HEK293 (cell line): Measurements from ENCODE around the gene CBR1.

Experiments
- CTCF ChIA-PET: fragments of 350-600 bp; formaldehyde crosslinking; extraction: SDS; loops from one replicate; lab custom pipeline; 2021; ENCODE audit warnings: antibody characterized with exemption; lab: Yijun Ruan, JAX
- POLR2A ChIA-PET: fragments of 300-600 bp; formaldehyde crosslinking; extraction: SDS; loops from one replicate; lab custom pipeline; 2020; ENCODE audit warnings: antibody characterized with exemption, inconsistent platforms; lab: Yijun Ruan, JAX
- H3K27ac ChIP-seq: fragments of 200-500 bp; sonication (Bioruptor generic); 2 replicates; pipeline ENCODE4 v1.5.1; 2014; ENCODE audit warnings: low read depth, low read length, control low read depth, inconsistent platforms; ENCODE audit errors: extremely low read depth
- H3K36me3 ChIP-seq, 2 experiments: fragments of 200-500 bp in 1 of 2; sonication (Bioruptor generic) in 1 of 2; 1 replicate in 1 of 2; 2 replicates in 1 of 2; pipeline ENCODE4 v1.5.1; 2014 to 2017; ENCODE audit warnings: inconsistent platforms in 2 of 2, low read length in 2 of 2; ENCODE audit not compliant: control insufficient read depth in 2 of 2, insufficient read depth in 1 of 2
- H3K4me1 ChIP-seq: fragments of 200-500 bp; sonication (Bioruptor generic); 2 replicates; pipeline ENCODE4 v1.5.1; 2014; ENCODE audit warnings: mild to moderate bottlenecking, low read length, inconsistent platforms; ENCODE audit not compliant: control insufficient read depth, insufficient read depth
- H3K4me3 ChIP-seq: 2 replicates; pipeline ENCODE4 v1.5.1; 2011; ENCODE audit warnings: low read depth, mild to moderate bottlenecking, control low read depth, low read length, moderate library complexity
- H3K9me3 ChIP-seq: fragments of 200-500 bp; sonication (Bioruptor generic); 2 replicates; pipeline ENCODE4 v1.5.1; 2014; ENCODE audit warnings: low read depth, low read length, inconsistent platforms; ENCODE audit not compliant: control insufficient read depth, insufficient read depth
- KLF10 ChIP-seq: fragments of 450-650 bp; IDR thresholded peaks from 2 replicates; pipeline ENCODE4 v1.5.1; 2018; ENCODE audit warnings: missing biosample characterization, mild to moderate bottlenecking, missing genetic modification characterization
- KLF7 ChIP-seq: fragments of 450-650 bp; formaldehyde crosslinking; IDR thresholded peaks from 2 replicates; pipeline ENCODE4 v1.5.1; 2016; ENCODE audit warnings: missing biosample characterization, missing genetic modification characterization, borderline replicate concordance
- SCRT2 ChIP-seq: fragments of 450-650 bp; formaldehyde crosslinking; IDR thresholded peaks from 2 replicates; pipeline ENCODE4 v1.5.1; 2016; ENCODE audit warnings: missing biosample characterization, missing genetic modification characterization
- YY1 ChIP-seq: fragments of 450-650 bp; formaldehyde crosslinking; IDR thresholded peaks from 2 replicates; pipeline ENCODE4 v1.5.1; 2018; ENCODE audit warnings: missing biosample characterization, missing genetic modification characterization
- ZEB2 ChIP-seq: fragments of 450-650 bp; formaldehyde crosslinking; IDR thresholded peaks from 2 replicates; pipeline ENCODE4 v1.5.1; 2016; ENCODE audit warnings: missing biosample characterization, missing genetic modification characterization
- ZIC2 ChIP-seq: fragments of 450-650 bp; formaldehyde crosslinking; IDR thresholded peaks from 2 replicates; pipeline ENCODE4 v1.5.1; 2016; ENCODE audit warnings: missing biosample characterization, missing genetic modification characterization
- ZNF16 ChIP-seq: fragments of 450-650 bp; formaldehyde crosslinking; IDR thresholded peaks from 2 replicates; pipeline ENCODE4 v1.5.1; 2016; ENCODE audit warnings: low read depth, missing biosample characterization, missing genetic modification characterization
- ZNF184 ChIP-seq: fragments of 450-650 bp; IDR thresholded peaks from 2 replicates; pipeline ENCODE4 v1.5.1; 2018; ENCODE audit warnings: missing biosample characterization, mild to moderate bottlenecking, missing genetic modification characterization
- ZNF211 ChIP-seq: fragments of 450-650 bp; formaldehyde crosslinking; IDR thresholded peaks from 2 replicates; pipeline ENCODE4 v1.5.1; 2016; ENCODE audit warnings: low read depth, missing biosample characterization, missing genetic modification characterization
- ZNF530 ChIP-seq: fragments of 450-650 bp; formaldehyde crosslinking; IDR thresholded peaks from 2 replicates; pipeline ENCODE4 v1.5.1; 2016; ENCODE audit warnings: low read depth, missing biosample characterization, missing genetic modification characterization
- ZNF654 ChIP-seq: fragments of 450-650 bp; formaldehyde crosslinking; IDR thresholded peaks from 2 replicates; pipeline ENCODE4 v1.5.1; 2016; ENCODE audit warnings: low read depth, missing biosample characterization, missing genetic modification characterization

CBR1 gene

DNA sequence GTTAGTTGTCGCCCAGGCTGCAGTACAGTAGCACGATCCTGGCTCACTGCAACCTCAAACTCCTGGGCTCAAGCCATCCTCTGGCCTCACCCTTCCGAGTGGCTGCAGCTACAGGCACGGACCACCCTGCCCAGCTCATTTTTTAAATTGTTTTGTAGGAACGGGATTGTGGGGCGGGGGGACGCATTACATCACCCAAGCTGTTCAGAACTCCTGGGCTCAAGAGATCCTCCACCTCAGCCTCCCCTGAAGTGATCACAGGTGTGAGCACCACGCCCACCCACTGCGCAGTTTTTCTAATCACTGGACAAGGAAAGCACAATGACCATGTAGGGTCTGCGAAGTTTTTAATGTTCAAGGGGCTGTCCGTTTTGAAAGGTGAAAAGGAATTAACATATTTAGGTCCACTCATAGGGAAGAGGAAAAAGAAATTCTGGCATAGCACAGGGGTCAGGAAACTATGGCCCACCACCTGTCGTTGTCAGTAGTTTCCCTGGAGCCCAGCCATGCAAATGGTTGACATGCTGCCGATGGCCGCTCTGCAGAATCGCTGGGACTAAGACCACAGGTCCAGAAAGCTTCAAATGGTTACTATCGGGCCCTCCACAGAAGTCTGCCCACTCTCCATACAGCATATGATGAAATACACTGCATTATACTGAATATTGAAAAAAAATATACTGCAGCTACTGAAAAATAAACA lies 35.5 kb upstream of the CBR1 start:
- Histone ChIP-seq H3K4me3 (no peak overlapping the region), H3K27ac (no peak overlapping the region), H3K9me3 (no peaks in the 10 kb centered on the region), H3K4me1 (no peaks in the 10 kb centered on the region), H3K36me3 (peaks cover 34 to 54% of the 10 kb centered on the region in 2 experiments)
- POLR2A ChIA-PET: interaction anchor here (0.6 to 1.1 kb wide), 3 partner anchors 35 to 1146 kb away, joined by 3 to 5 read pairs (median 4); partner anchors contain the start of gene CBR1
- TF ChIP-seq ZEB2 (tag by site-specific recombination) (no peak), KLF10 (tag by site-specific recombination) (no peak), ZNF530 (tag by site-specific recombination) (no peak)
- CTCF ChIA-PET: interaction anchor here (0.5 to 0.7 kb wide), 4 partner anchors 29 to 1525 kb away, joined by 3 to 7 read pairs (median 4); no protein-coding TSS in a partner anchor

DNA sequence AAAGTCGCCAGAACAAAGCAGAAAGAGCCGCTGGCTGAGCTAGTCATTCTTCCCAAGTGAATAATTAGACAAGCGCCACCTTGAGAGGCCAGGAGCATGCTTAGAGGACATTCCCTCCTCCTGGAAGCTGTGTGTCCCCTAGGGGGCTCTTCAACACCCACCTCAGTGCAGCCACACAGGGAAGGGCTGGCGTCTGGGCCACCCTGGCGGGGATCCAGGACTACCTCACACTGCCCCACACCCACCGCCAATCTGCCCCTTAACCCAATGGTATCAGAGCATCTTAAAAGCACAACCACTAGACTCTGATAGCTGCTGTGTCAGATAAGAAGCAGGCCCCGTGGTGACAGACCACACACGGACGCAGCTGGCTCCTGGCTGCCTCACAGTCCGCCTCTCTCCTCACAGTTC lies 34.4 kb upstream of the CBR1 start:
- H3K9me3 ChIP-seq: no peaks in the 10 kb centered on the region
- H3K27ac ChIP-seq: no peak overlapping the region
- peak; percentile 24; the same call in 1 of the 2 replicates for TF ChIP-seq ZIC2 (tag by site-specific recombination)
- TF ChIP-seq ZNF211 (tag by site-specific recombination): no peak
- no peaks in the 10 kb centered on the region for H3K4me1 ChIP-seq
- CTCF ChIA-PET: interaction anchor here (0.7 to 2.4 kb wide), 2 partner anchors 70 to 77 kb away, joined by 4 to 20 read pairs; no protein-coding TSS in a partner anchor
- no peak overlapping the region for H3K4me3 ChIP-seq
- peaks cover 35 to 64% of the 10 kb centered on the region in 2 experiments for H3K36me3 ChIP-seq
- POLR2A ChIA-PET: interaction anchor here (1.1 kb wide), 2 partner anchors 34 to 1147 kb away, joined by 3 to 4 read pairs; partner anchors contain the start of gene CBR1

DNA sequence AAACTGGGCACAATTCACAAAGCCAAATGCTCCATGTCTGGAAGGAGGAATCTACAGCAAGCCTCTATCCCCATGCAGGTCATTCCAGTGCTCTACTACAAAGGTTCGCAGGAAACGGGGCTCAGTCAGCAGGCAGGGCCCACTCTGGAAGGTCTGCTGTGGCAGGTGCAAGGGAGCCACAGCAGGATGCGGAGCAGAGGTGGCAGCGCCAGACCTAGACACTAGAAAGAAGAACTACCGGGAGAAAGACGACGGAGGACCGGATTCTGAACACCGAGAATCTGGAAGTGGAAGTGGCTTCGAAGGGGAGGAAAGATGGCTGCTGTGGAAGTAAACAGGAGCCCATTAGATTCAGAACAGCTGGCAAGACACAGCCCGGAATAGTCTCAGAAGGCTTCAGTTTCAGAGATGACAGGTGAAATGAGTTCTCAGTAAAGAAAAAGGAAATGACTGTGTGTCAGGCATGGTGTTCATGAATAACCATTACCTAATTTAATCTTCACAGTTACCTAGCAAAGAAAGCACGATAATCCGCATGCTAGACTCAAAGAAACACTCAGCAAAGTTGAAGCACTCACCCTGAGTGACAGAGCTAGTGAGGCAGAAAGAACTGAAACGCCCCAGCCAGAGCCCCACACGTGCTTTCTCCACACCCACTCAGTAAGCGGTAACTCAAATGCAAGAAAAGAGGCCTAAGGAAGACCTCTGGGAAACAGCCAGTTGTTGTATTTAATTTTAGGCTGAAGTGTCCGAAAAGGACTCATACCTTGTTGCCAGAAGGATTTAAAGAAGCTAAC lies 30.9 kb upstream of the CBR1 start:
- Histone ChIP-seq H3K4me1 (no peaks in the 10 kb centered on the region), H3K36me3 (peaks cover 67 to 91% of the 10 kb centered on the region in 2 experiments), H3K9me3 (no peaks in the 10 kb centered on the region), H3K4me3 (no peak overlapping the region), H3K27ac (no peak overlapping the region)
- ChIA-PET CTCF (no interaction called here), POLR2A (interaction anchor here (1.3 kb wide), 1 partner anchor 11 kb away, joined by 3 read pairs; no protein-coding TSS in a partner anchor)
- TF ChIP-seq ZNF16 (tag by site-specific recombination) (peak; percentile 77; the same call in 1 of the 2 replicates), KLF7 (tag by site-specific recombination) (no peak), ZNF184 (no peak)

DNA sequence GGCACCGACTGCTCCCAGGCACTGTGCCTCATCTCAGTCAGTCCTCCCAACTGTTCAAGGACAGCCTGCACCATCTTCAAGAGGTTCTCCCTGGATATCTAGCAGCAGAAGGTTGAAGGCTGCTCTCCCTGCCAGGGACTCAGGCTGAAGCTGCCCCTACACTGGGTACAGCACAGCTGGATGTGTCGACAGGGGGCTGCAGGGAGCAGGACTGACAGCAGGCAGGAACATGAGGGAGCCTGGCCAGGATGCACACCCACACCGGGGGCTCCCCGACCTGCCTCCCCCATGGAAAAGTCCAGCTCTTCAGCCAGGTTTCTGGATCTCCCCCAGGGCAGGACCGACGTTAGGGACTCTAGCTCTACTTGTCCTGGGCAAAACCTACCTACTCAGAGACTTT lies 30.0 kb upstream of the CBR1 start:
- peaks cover 70 to 91% of the 10 kb centered on the region in 2 experiments for H3K36me3 ChIP-seq
- H3K4me3 ChIP-seq: no peak overlapping the region
- H3K27ac ChIP-seq: no peak overlapping the region
- ChIA-PET CTCF (interaction anchor here (0.9 kb wide), 1 partner anchor 72 kb away, joined by 3 read pairs; no protein-coding TSS in a partner anchor), POLR2A (interaction anchor here (1.3 kb wide), 1 partner anchor 10 kb away, joined by 3 read pairs; no protein-coding TSS in a partner anchor)
- no peaks in the 10 kb centered on the region for H3K4me1 ChIP-seq
- H3K9me3 ChIP-seq: no peaks in the 10 kb centered on the region
- TF ChIP-seq ZIC2 (tag by site-specific recombination): peak; percentile 66
- no peak for TF ChIP-seq YY1 (tag by site-specific recombination)

DNA sequence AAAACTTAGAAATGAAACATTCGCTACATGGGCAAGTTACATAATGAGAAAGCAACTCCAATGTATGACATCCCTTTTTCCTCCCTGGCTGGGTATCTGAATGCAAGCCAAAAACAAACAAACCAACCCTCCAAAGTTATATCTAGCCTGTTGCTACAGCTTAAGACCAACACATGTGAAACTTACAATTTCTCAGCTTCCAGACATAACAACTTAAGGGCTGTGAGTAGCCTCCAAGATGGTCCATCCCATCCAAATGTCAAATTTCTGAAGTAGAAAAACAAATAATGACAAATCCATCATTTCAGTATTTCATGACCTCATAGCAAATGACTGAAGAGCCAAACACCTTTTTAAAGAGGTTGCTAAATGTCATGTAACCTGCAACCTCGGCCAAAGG lies 29.4 kb upstream of the CBR1 start:
- Histone ChIP-seq H3K27ac (no peak overlapping the region), H3K36me3 (peaks cover 75 to 91% of the 10 kb centered on the region in 2 experiments), H3K9me3 (no peaks in the 10 kb centered on the region), H3K4me1 (no peaks in the 10 kb centered on the region), H3K4me3 (no peak overlapping the region)
- CTCF ChIA-PET: interaction anchor here (0.8 to 0.9 kb wide), 3 partner anchors 66 to 1348 kb away, joined by 3 read pairs; no protein-coding TSS in a partner anchor
- no peak for TF ChIP-seq ZNF654 (tag by site-specific recombination)
- peak; percentile 65; the same call in 1 of the 2 replicates for TF ChIP-seq SCRT2 (tag by site-specific recombination)
- POLR2A ChIA-PET: no interaction called here
